Osteoblast (primary cell): Measurements from ENCODE around the gene F8A3. TPM values are rescaled to one million over a fixed set of nuclear protein-coding genes. Genes with fewer than 3 reads are reported as not detected.

Experiments used
- DNase-seq: peaks from one replicate; pipeline ENCODE4 v3.0.0; 2011; ENCODE audit warnings: low spot score, mixed read lengths; ENCODE audit not compliant: insufficient read length; ENCODE audit errors: missing footprints
- H2AFZ ChIP-seq: 2 replicates; pipeline ENCODE4 v1.6.0; 2011; ENCODE audit warnings: mild to moderate bottlenecking, low read length
- H3K27ac ChIP-seq: 2 replicates; pipeline ENCODE4 v1.5.1; 2011; ENCODE audit warnings: mild to moderate bottlenecking, low read depth, low read length, moderate library complexity
- H3K27me3 ChIP-seq: 2 replicates; pipeline ENCODE4 v1.6.0; 2012; ENCODE audit warnings: mild to moderate bottlenecking, control low read depth, inconsistent platforms, low read length, moderate library complexity; ENCODE audit not compliant: insufficient read depth
- H3K36me3 ChIP-seq: 2 replicates; pipeline ENCODE4 v1.5.1; 2011; ENCODE audit warnings: mild to moderate bottlenecking, low read length, control low read depth, moderate library complexity; ENCODE audit not compliant: insufficient read depth
- H3K4me1 ChIP-seq: 2 replicates; pipeline ENCODE4 v1.5.1; 2011; ENCODE audit warnings: mild to moderate bottlenecking, low read length, control low read depth, moderate library complexity; ENCODE audit not compliant: insufficient read depth
- H3K4me2 ChIP-seq: 2 replicates; pipeline ENCODE4 v1.6.0; 2011; ENCODE audit warnings: mild to moderate bottlenecking, low read length; ENCODE audit not compliant: insufficient read depth
- H3K4me3 ChIP-seq: fragments of 200-600 bp; sonication (generic); 3 replicates; pipeline ENCODE4 v1.5.1; 2012; ENCODE audit warnings: mild to moderate bottlenecking, low read length, inconsistent platforms; ENCODE audit not compliant: insufficient read depth
- H3K79me2 ChIP-seq: 2 replicates; pipeline ENCODE4 v1.6.0; 2012; ENCODE audit warnings: mild to moderate bottlenecking, low read length, control low read depth, inconsistent platforms; ENCODE audit not compliant: insufficient read depth
- H3K9me3 ChIP-seq: 2 replicates; pipeline ENCODE4 v1.5.1; 2011; ENCODE audit warnings: low read depth, low read length, control low read depth
- H4K20me1 ChIP-seq: 2 replicates; pipeline ENCODE4 v1.6.0; 2012; ENCODE audit warnings: mild to moderate bottlenecking, low read length, control low read depth; ENCODE audit not compliant: insufficient read depth
- CTCF ChIP-seq: IDR thresholded peaks from 2 replicates; pipeline ENCODE4 v1.5.1; 2011; ENCODE audit warnings: mild to moderate bottlenecking, low read depth, low read length, moderate library complexity; ENCODE audit errors: extremely low read depth
- small RNA-seq: library from RNA; depleted of rRNA; stranded (forward); fragments of <200 nt; gene quantifications from one replicate; pipeline ENCODE3, GENCODE V24; 2012
- total RNA-seq: library from RNA; depleted of rRNA; stranded (reverse); fragments of >200 nt; gene quantifications from 2 replicates; pipeline ENCODE4 v1.2.3, GENCODE V29; 2012

Gene F8A3
- total RNA-seq, 1 donor, result 0.36 TPM

GRCh38 chrX:155441097-155441496 lies 17.3 kb downstream of the F8A3 start:
- Histone ChIP-seq H3K27me3 (no peaks in the 10 kb centered on the region), H3K4me2 (no peak overlapping the region), H2AFZ (no peak overlapping the region), H3K9me3 (no peaks in the 10 kb centered on the region), H3K4me1 (no peaks in the 10 kb centered on the region), H3K79me2 (no peaks in the 10 kb centered on the region), H3K36me3 (no peaks in the 10 kb centered on the region), H4K20me1 (no peaks in the 10 kb centered on the region), H3K27ac (no peak overlapping the region), H3K4me3 (no peak overlapping the region)
- no peak for TF ChIP-seq CTCF
- no peak for DNase-seq

GRCh38 chrX:155435744-155436112 lies 22.7 kb downstream of the F8A3 start:
- no peak for TF ChIP-seq CTCF

GRCh38 chrX:155434906-155435743 lies 23.3 kb downstream of the F8A3 start:
- no peak for TF ChIP-seq CTCF
- Histone ChIP-seq H3K36me3 (no peaks in the 10 kb centered on the region), H3K27ac (no peak overlapping the region), H3K4me1 (no peaks in the 10 kb centered on the region), H4K20me1 (no peaks in the 10 kb centered on the region), H2AFZ (no peak overlapping the region), H3K4me3 (no peak overlapping the region), H3K79me2 (no peaks in the 10 kb centered on the region), H3K4me2 (no peak overlapping the region), H3K27me3 (no peaks in the 10 kb centered on the region), H3K9me3 (no peaks in the 10 kb centered on the region)
- no peak for DNase-seq

More at GRCh38 chrX:155435744-155436112, 22.7 kb downstream of the F8A3 start:
- no peaks in the 10 kb centered on the region for H3K79me2 ChIP-seq
- H2AFZ ChIP-seq, result no peak overlapping the region
- H3K9me3 ChIP-seq, result no peaks in the 10 kb centered on the region
- DNase-seq, result no peak
- H3K27me3 ChIP-seq, result no peaks in the 10 kb centered on the region
- no peak overlapping the region for H3K27ac ChIP-seq
- H3K4me2 ChIP-seq, result no peak overlapping the region
- no peaks in the 10 kb centered on the region for H4K20me1 ChIP-seq
- no peak overlapping the region for H3K4me3 ChIP-seq
- no peaks in the 10 kb centered on the region for H3K36me3 ChIP-seq
- H3K4me1 ChIP-seq, result no peaks in the 10 kb centered on the region

GRCh38 chrX:155417769-155418168 lies 40.7 kb downstream of the F8A3 start:
- Histone ChIP-seq H3K27me3 (no peaks in the 10 kb centered on the region), H3K36me3 (no peaks in the 10 kb centered on the region), H3K79me2 (no peaks in the 10 kb centered on the region), H3K4me1 (no peaks in the 10 kb centered on the region), H3K27ac (no peak overlapping the region), H3K9me3 (no peaks in the 10 kb centered on the region), H4K20me1 (no peaks in the 10 kb centered on the region), H3K4me3 (no peak overlapping the region), H2AFZ (no peak overlapping the region), H3K4me2 (no peak overlapping the region)
- TF ChIP-seq CTCF, result no peak
- no peak for DNase-seq

Small RNA genes within 50 kb of the gene (small RNA-seq; reads per million reads assigned to genes)
- gene MIR1184-3, result not detected

Other genes with a start within 250 kb of the F8A3 start
- gene VBP1, start 242.2 kb downstream of the F8A3 start, total RNA-seq, result 39.4 and 43.6 TPM in 2 replicates
- gene RAB39B, start 194.1 kb downstream of the F8A3 start, total RNA-seq, result 0.36 and 0.59 TPM in 2 replicates
- 1.1 and 1.2 TPM in 2 replicates for gene CLIC2, start 124.0 kb downstream of the F8A3 start, total RNA-seq
- gene F8A2, start 76.5 kb downstream of the F8A3 start, total RNA-seq, result not detected in 2 replicates
- 0.72 and 0.88 TPM in 2 replicates for gene SPRY3, start 154.0 kb upstream of the F8A3 start, total RNA-seq
- 13.8 and 15.0 TPM in 2 replicates for gene TMLHE, start 154.3 kb upstream of the F8A3 start, total RNA-seq